Measurements from ENCODE around the gene GRPEL2. TPM values are rescaled to one million over a fixed set of nuclear protein-coding genes. Genes with fewer than 3 reads are reported as not detected.

The GRPEL2 gene
- total RNA-seq, 1 experiment from 2014 or later: 48.9 TPM

- H3K9ac ChIP-seq (ENCODE audit: low read length): peak within 1 kb of the TSS; percentile 79
- intact Hi-C loops (cut with micrococcal nuclease): loop anchor here (1.0 kb wide), 1 partner anchor 12 kb away; the partner anchor contains the start of gene GRPEL2
- H3K9me2 ChIP-seq (ENCODE audit: insufficient read depth): no peaks in the 10 kb centered on the region
- H3K27me3 ChIP-seq (ENCODE audit: insufficient read depth, low read length): no peaks in the 10 kb centered on the region
- peaks cover 12% of the 10 kb centered on the region for H3K79me2 ChIP-seq (ENCODE audit: insufficient read depth, low read length)
- peak within 1 kb of the TSS; percentile 63 for H3K27ac ChIP-seq (ENCODE audit: low read depth, low read length)
- BruUV-seq (replicated peaks): no TSS peak
- H2AFZ ChIP-seq (ENCODE audit: low read depth, low read length, poor library complexity, severe bottlenecking): peak within 1 kb of the TSS; percentile 77
- peaks cover 11 to 12% of the 10 kb centered on the region in 2 experiments for H3K36me3 ChIP-seq (ENCODE audit: control insufficient read depth in 1 of 2, insufficient read depth in 2 of 2, low read length in 2 of 2)
- peaks cover 4% of the 10 kb centered on the region; the same call in 1 of the 2 replicates for H4K20me1 ChIP-seq (ENCODE audit: insufficient read depth)
- peak within 1 kb of the TSS; percentile 89 to 90 for H3K4me3 ChIP-seq (replicated peaks in 1 of 2; ENCODE audit: low read depth in 1 of 2, low read length in 2 of 2)
- DNase-seq (ENCODE audit: low read depth, low spot score): peak; percentile 90
- ATAC-seq: peak; percentile 98
- H3K4me2 ChIP-seq (ENCODE audit: low read length): peak within 1 kb of the TSS; percentile 88
- peaks cover 7 to 18% of the 10 kb centered on the region in 2 experiments; a peak in 3 of 4 replicates for H3K4me1 ChIP-seq (ENCODE audit: control insufficient read depth in 1 of 2, insufficient read depth in 2 of 2, low read length in 2 of 2)
- RAD21 ChIA-PET (ENCODE audit: low non-redundant PET in 1 of 2, low total read pairs in 2 of 2, uncharacterized antibody in 2 of 2, unreplicated experiment in 2 of 2): interaction anchor here (0.5 to 1.4 kb wide), 4 partner anchors 10 to 613 kb away, joined by 3 to 4 read pairs (median 3); no protein-coding TSS in a partner anchor
- CTCF ChIA-PET: interaction anchor here (0.6 to 4.2 kb wide), 11 partner anchors 10 to 261 kb away, joined by 3 to 38 read pairs (median 4); partner anchors contain the start of gene GRPEL2
- POLR2A ChIA-PET: interaction anchor here (0.6 to 1.8 kb wide), 6 partner anchors 8 to 203 kb away, joined by 3 to 18 read pairs (median 3); partner anchors contain the start of gene GRPEL2
- no peaks in the 10 kb centered on the region for H3K9me3 ChIP-seq (ENCODE audit: control insufficient read depth in 1 of 2, insufficient read depth in 1 of 2, low read depth in 1 of 2, low read length in 2 of 2)
- TF ChIP-seq REST (IDR thresholded peaks at IDR 0.05; ENCODE audit: low read depth) (no peak), ZNF274 (IDR thresholded peaks at IDR 0.05; ENCODE audit: low read depth, low read length) (no peak), ZFX (IDR thresholded peaks at IDR 0.05) (peak; percentile 27; the same call in 1 of the 2 replicates), ZBTB33 (IDR thresholded peaks at IDR 0.05; ENCODE audit: extremely low read depth, insufficient replicate concordance, low read length) (no peak), FOSL1 (IDR thresholded peaks at IDR 0.05; ENCODE audit: low read depth) (no peak), YY1 (IDR thresholded peaks at IDR 0.05; ENCODE audit: extremely low read depth, insufficient replicate concordance, low read depth, low read length) (no peak), SP1 (IDR thresholded peaks at IDR 0.05; ENCODE audit: low read depth) (peak; percentile 96), POLR2A (IDR thresholded peaks at IDR 0.05; ENCODE audit: borderline replicate concordance, extremely low read depth, insufficient read depth, insufficient read length) (peak; percentile 44), POLR2AphosphoS5 (IDR thresholded peaks at IDR 0.05; ENCODE audit: low read depth, low read length) (peak; percentile 90), TCF7L2 (IDR thresholded peaks at IDR 0.05; ENCODE audit: borderline replicate concordance, extremely low read depth, insufficient read depth, insufficient read length) (no peak), SIN3A (IDR thresholded peaks at IDR 0.05; ENCODE audit: low read depth) (no peak; the same call in 1 of the 2 replicates), RAD21 (IDR thresholded peaks at IDR 0.05; ENCODE audit: low read depth) (no peak), EGR1 (IDR thresholded peaks at IDR 0.05; ENCODE audit: low read depth) (no peak), ELF1 (IDR thresholded peaks at IDR 0.05; ENCODE audit: borderline replicate concordance, low read depth) (no peak), CBX3 (IDR thresholded peaks at IDR 0.05; ENCODE audit: low read depth) (no peak), ATF3 (IDR thresholded peaks at IDR 0.05) (no peak), CTCF (IDR thresholded peaks at IDR 0.05 in 2 of 3, conservative IDR thresholded peaks at IDR 0.05 in 1 of 3; ENCODE audit: borderline replicate concordance in 1 of 3, insufficient read depth in 1 of 3, low read depth in 2 of 3, low read length in 2 of 3) (no peak)
These were observed 12.3 kb downstream of the GRPEL2 start, which contains the start of gene PCYOX1L for GRCh38 chr5:149357370-149358293. PCYOX1L (plus strand) TSS chr5:149358046; CDS start chr5:149358069, 23 bp downstream.
